Ascending aorta (tissue), 2 donors: ENCODE measurements around the gene CCNK. TPM values are rescaled to one million over a fixed set of nuclear protein-coding genes. Genes with fewer than 3 reads are reported as not detected.

Experiments
- DNase-seq, 2 donors: peaks; one replicate each; pipeline ENCODE4 v3.0.0-alpha.2; 2019; ENCODE audit warnings: low spot score in 2 of 2
- H3K27ac ChIP-seq, 2 donors: fragments of 200-600 bp; sonication (generic); one replicate each; pipeline ENCODE4 v1.5.1; 2016 to 2017; ENCODE audit warnings: mild to moderate bottlenecking in 1 of 2
- H3K27me3 ChIP-seq: fragments of 200-600 bp; sonication (generic); one replicate; pipeline ENCODE4 v1.5.1; 2017
- H3K36me3 ChIP-seq, 2 donors: fragments of 200-600 bp; sonication (generic); one replicate each; pipeline ENCODE4 v1.5.1; 2016
- H3K4me1 ChIP-seq, 2 donors: fragments of 200-600 bp; sonication (generic); one replicate each; pipeline ENCODE4 v1.5.1; 2016 to 2017; ENCODE audit warnings: mild to moderate bottlenecking in 1 of 2
- H3K4me3 ChIP-seq, 2 donors: fragments of 200-600 bp; sonication (generic); one replicate each; pipeline ENCODE4 v1.5.1; 2016 to 2017; ENCODE audit warnings: mild to moderate bottlenecking in 1 of 2
- H3K9me3 ChIP-seq, 2 donors: fragments of 200-600 bp; sonication (generic); one replicate each; pipeline ENCODE4 v1.5.1; 2016
- CTCF ChIP-seq, 3 experiments: fragments of 200-600 bp in 2 of 3; fragments of 450-650 bp in 1 of 3; sonication (generic) in 2 of 3; IDR thresholded peaks; one replicate each; pipeline ENCODE4 v1.5.1; 2016 to 2019; ENCODE audit warnings: antibody characterized with exemption in 3 of 3, mild to moderate bottlenecking in 1 of 3, moderate library complexity in 1 of 3
- intact Hi-C: fragments of 100-400 bp; cut with DNase I; formaldehyde crosslinking; loops from one replicate; pipeline ENCODE4 v1.15.1; 2023
- total RNA-seq: library from RNA; depleted of rRNA; stranded (reverse); fragments of >200 nt; gene quantifications from one replicate; pipeline ENCODE4 v1.1.0, GENCODE V29; 2016

The CCNK gene
- total RNA-seq, 1 donor from 2014 or later, result 21.9 TPM

GRCh38 chr14:99473458-99473857 is 7.8 kb upstream of the CCNK start:
- DNase-seq, result no peak
- TF ChIP-seq CTCF (IDR thresholded peaks at IDR 0.05), result no peak
- Histone ChIP-seq H3K27me3 (no peaks in the 10 kb centered on the region), H3K36me3 (no peaks in the 10 kb centered on the region), H3K4me3 (no peak overlapping the region), H3K9me3 (no peaks in the 10 kb centered on the region), H3K27ac (no peak overlapping the region), H3K4me1 (peaks cover 0 to 6% of the 10 kb centered on the region in 2 donors)
- intact Hi-C loops, result no loop called here

- no peak for DNase-seq
- Histone ChIP-seq H3K4me3 (no peak overlapping the region), H3K27me3 (no peaks in the 10 kb centered on the region), H3K36me3 (no peaks in the 10 kb centered on the region), H3K9me3 (no peaks in the 10 kb centered on the region), H3K27ac (no peak overlapping the region), H3K4me1 (peaks cover 2 to 19% of the 10 kb centered on the region in 2 donors)
- intact Hi-C loops, result no loop called here
- TF ChIP-seq CTCF (IDR thresholded peaks at IDR 0.05), result no peak
Observed at GRCh38 chr14:99475179-99475578, 6.0 kb upstream of the CCNK start.

GRCh38 chr14:99475660-99476059 is 5.5 kb upstream of the CCNK start:
- Histone ChIP-seq H3K36me3 (no peaks in the 10 kb centered on the region), H3K4me1 (peaks cover 2 to 19% of the 10 kb centered on the region in 2 donors), H3K27me3 (no peaks in the 10 kb centered on the region), H3K27ac (no peak overlapping the region), H3K9me3 (no peaks in the 10 kb centered on the region), H3K4me3 (no peak overlapping the region)
- no peak for DNase-seq
- TF ChIP-seq CTCF (IDR thresholded peaks at IDR 0.05), result no peak
- intact Hi-C loops, result no loop called here

GRCh38 chr14:99476864-99477263 is 4.3 kb upstream of the CCNK start:
- Histone ChIP-seq H3K4me1 (peaks cover 2 to 19% of the 10 kb centered on the region in 2 donors), H3K9me3 (no peaks in the 10 kb centered on the region), H3K27me3 (no peaks in the 10 kb centered on the region), H3K27ac (no peak overlapping the region), H3K36me3 (no peaks in the 10 kb centered on the region), H3K4me3 (no peak overlapping the region)
- TF ChIP-seq CTCF (IDR thresholded peaks at IDR 0.05), result no peak
- DNase-seq, result no peak
- intact Hi-C loops, result no loop called here

GRCh38 chr14:99478128-99478527 is 3.1 kb upstream of the CCNK start:
- Histone ChIP-seq H3K27ac (no peak overlapping the region), H3K9me3 (no peaks in the 10 kb centered on the region), H3K4me3 (no peak overlapping the region), H3K36me3 (no peaks in the 10 kb centered on the region), H3K4me1 (peaks cover 6 to 30% of the 10 kb centered on the region in 2 donors), H3K27me3 (no peaks in the 10 kb centered on the region)
- no peak for DNase-seq
- TF ChIP-seq CTCF (IDR thresholded peaks at IDR 0.05), result no peak
- intact Hi-C loops, result no loop called here
